KMS-11 (cell line): ENCODE measurements around the gene OSBPL1A.

Experiments used
- H2AFZ ChIP-seq: fragments of 200-600 bp; sonication (generic); 2 replicates; pipeline ENCODE4 v1.6.1; 2016; ENCODE audit warnings: antibody characterized with exemption, mixed run types, low read depth
- H3K27ac ChIP-seq: fragments of 200-600 bp; sonication (generic); 2 replicates; pipeline ENCODE4 v1.6.1; 2016; ENCODE audit warnings: mild to moderate bottlenecking, mixed run types
- H3K27me3 ChIP-seq: fragments of 200-600 bp; sonication (generic); 2 replicates; pipeline ENCODE4 v1.6.1; 2017; ENCODE audit warnings: mild to moderate bottlenecking, low read depth, mixed run types, moderate library complexity; ENCODE audit not compliant: insufficient read depth
- H3K36me3 ChIP-seq: fragments of 200-600 bp; sonication (generic); 2 replicates; pipeline ENCODE4 v1.6.1; 2017; ENCODE audit warnings: mild to moderate bottlenecking, mixed run types; ENCODE audit not compliant: insufficient read depth
- H3K4me1 ChIP-seq: fragments of 200-600 bp; sonication (generic); 2 replicates; pipeline ENCODE4 v1.6.1; 2016; ENCODE audit warnings: mild to moderate bottlenecking, low read depth, mixed run types; ENCODE audit not compliant: poor library complexity, severe bottlenecking
- H3K4me2 ChIP-seq: fragments of 200-600 bp; sonication (generic); 2 replicates; pipeline ENCODE4 v1.7.0; 2016; ENCODE audit warnings: mild to moderate bottlenecking, mixed run types
- H3K4me3 ChIP-seq: fragments of 200-600 bp; sonication (generic); IDR thresholded peaks from 2 replicates; pipeline ENCODE4 v1.6.1; 2017; ENCODE audit warnings: low read depth, low read length, mixed read lengths; ENCODE audit not compliant: insufficient read depth
- H3K79me2 ChIP-seq: fragments of 200-600 bp; sonication (generic); 2 replicates; pipeline ENCODE4 v1.6.1; 2016; ENCODE audit warnings: low read depth, mixed run types; ENCODE audit not compliant: insufficient read depth
- H3K9ac ChIP-seq: fragments of 200-600 bp; sonication (generic); 2 replicates; pipeline ENCODE4 v1.6.1; 2016; ENCODE audit warnings: mild to moderate bottlenecking, mixed run types
- H4K20me1 ChIP-seq: fragments of 200-600 bp; sonication (generic); 2 replicates; pipeline ENCODE4 v1.6.1; 2016; ENCODE audit warnings: mild to moderate bottlenecking, mixed run types; ENCODE audit not compliant: insufficient read depth
- CTCF ChIP-seq: fragments of 200-600 bp; sonication (generic); conservative IDR thresholded peaks from 2 replicates; pipeline ENCODE4 v1.6.1; 2017; ENCODE audit warnings: low read depth, mild to moderate bottlenecking, antibody characterized with exemption, low read length, moderate library complexity, mixed read lengths

Gene OSBPL1A

GRCh38 chr18:24333084-24333483 is 64.5 kb downstream of the OSBPL1A start:
- Histone ChIP-seq H2AFZ (no peak overlapping the region), H3K4me1 (no peaks in the 10 kb centered on the region), H4K20me1 (no peaks in the 10 kb centered on the region), H3K4me2 (no peak overlapping the region), H3K27me3 (no peaks in the 10 kb centered on the region), H3K79me2 (no peaks in the 10 kb centered on the region), H3K36me3 (no peaks in the 10 kb centered on the region), H3K9ac (no peak overlapping the region), H3K4me3 (no peak overlapping the region), H3K27ac (no peak overlapping the region)
- TF ChIP-seq CTCF = no peak

GRCh38 chr18:24326211-24326610 is 71.4 kb downstream of the OSBPL1A start:
- no peaks in the 10 kb centered on the region for H3K27me3 ChIP-seq
- H2AFZ ChIP-seq = no peak overlapping the region
- H3K36me3 ChIP-seq = no peaks in the 10 kb centered on the region
- no peaks in the 10 kb centered on the region for H3K79me2 ChIP-seq
- H3K4me1 ChIP-seq = peaks cover 5% of the 10 kb centered on the region
- H3K27ac ChIP-seq = no peak overlapping the region
- no peak for TF ChIP-seq CTCF
- no peak overlapping the region for H3K9ac ChIP-seq
- H3K4me2 ChIP-seq = no peak overlapping the region
- no peaks in the 10 kb centered on the region for H4K20me1 ChIP-seq
- H3K4me3 ChIP-seq = no peak overlapping the region

- Histone ChIP-seq H3K79me2 (no peaks in the 10 kb centered on the region), H3K27ac (no peak overlapping the region), H2AFZ (no peak overlapping the region), H3K27me3 (no peaks in the 10 kb centered on the region), H3K9ac (no peak overlapping the region), H3K4me1 (peaks cover 5% of the 10 kb centered on the region), H4K20me1 (no peaks in the 10 kb centered on the region), H3K4me2 (no peak overlapping the region), H3K4me3 (no peak overlapping the region), H3K36me3 (no peaks in the 10 kb centered on the region)
- no peak for TF ChIP-seq CTCF
Measured at GRCh38 chr18:24322584-24323136, 75.0 kb downstream of the OSBPL1A start.

- no peak overlapping the region for H3K4me2 ChIP-seq
- H3K79me2 ChIP-seq = no peaks in the 10 kb centered on the region
- no peak for TF ChIP-seq CTCF
- no peaks in the 10 kb centered on the region for H3K36me3 ChIP-seq
- H2AFZ ChIP-seq = no peak overlapping the region
- no peak overlapping the region for H3K9ac ChIP-seq
- no peaks in the 10 kb centered on the region for H3K27me3 ChIP-seq
- no peaks in the 10 kb centered on the region for H4K20me1 ChIP-seq
- H3K27ac ChIP-seq = no peak overlapping the region
- H3K4me3 ChIP-seq = no peak overlapping the region
- H3K4me1 ChIP-seq = peaks cover 5% of the 10 kb centered on the region
Measured at GRCh38 chr18:24321071-24321470, 76.6 kb downstream of the OSBPL1A start.

GRCh38 chr18:24319757-24320156 is 77.9 kb downstream of the OSBPL1A start:
- H3K27ac ChIP-seq = no peak overlapping the region
- no peaks in the 10 kb centered on the region for H3K27me3 ChIP-seq
- no peak for TF ChIP-seq CTCF
- peaks cover 5% of the 10 kb centered on the region for H3K4me1 ChIP-seq
- H3K36me3 ChIP-seq = no peaks in the 10 kb centered on the region
- H3K4me2 ChIP-seq = no peak overlapping the region
- H3K79me2 ChIP-seq = no peaks in the 10 kb centered on the region
- H3K9ac ChIP-seq = no peak overlapping the region
- H4K20me1 ChIP-seq = no peaks in the 10 kb centered on the region
- H2AFZ ChIP-seq = no peak overlapping the region
- no peak overlapping the region for H3K4me3 ChIP-seq
